ENCODE results near the gene MYL5.

The MYL5 gene, protein sequence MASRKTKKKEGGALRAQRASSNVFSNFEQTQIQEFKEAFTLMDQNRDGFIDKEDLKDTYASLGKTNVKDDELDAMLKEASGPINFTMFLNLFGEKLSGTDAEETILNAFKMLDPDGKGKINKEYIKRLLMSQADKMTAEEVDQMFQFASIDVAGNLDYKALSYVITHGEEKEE

DNA sequence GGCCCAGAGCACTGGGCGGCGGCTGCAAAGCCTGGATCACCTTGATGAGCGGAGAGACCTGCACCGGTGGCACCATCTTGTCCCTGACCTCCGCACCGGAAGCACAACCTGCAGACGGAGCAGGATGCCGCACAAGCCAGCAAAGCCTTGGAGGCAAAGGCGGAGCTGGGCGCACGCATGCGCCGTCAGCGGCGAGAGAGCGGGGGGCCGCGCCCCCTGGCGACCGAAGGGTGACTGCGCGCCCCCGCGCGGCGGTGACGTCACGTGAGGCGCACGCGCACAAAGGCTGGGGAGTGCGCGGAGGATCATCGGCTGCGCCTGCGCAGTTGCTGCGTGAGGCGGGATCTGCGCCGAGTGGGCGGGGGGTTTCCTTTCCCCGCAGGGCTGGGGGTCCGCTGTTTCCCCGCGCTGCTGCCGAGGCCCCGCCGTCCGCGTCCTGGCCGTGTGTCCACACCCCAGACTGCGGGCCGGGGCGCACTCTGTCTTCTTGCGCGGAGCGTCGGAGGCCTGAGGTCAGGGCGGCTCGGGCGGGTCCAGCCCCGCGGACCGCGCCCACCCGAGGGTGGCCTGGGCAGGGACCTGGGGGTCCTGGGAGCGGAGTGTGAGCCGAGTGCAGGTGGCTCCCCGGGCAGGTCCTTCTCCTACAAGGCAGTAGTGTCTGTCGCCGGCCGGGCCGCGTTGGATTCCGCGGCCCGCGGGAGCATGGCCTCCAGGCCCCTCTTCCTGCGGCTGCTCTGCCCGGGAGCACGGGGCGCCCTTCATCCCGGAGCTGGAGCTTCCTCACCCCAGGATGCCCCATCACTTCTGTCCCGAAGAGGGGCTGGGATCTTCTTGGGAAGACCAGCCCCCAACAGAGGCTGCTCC, at the start of gene MYL5, which contains the start of gene ATP5ME:
Gene MYL5 (plus strand): TSS at position 371 of the 864 bp plus-strand sequence. CDS start 3,485 bp downstream, outside the sequence.
Gene ATP5ME (minus strand): TSS at position 105 of the 864 bp plus-strand sequence. CDS start 29 bp downstream, at position 76.
- H3K4me1 ChIP-seq, result peaks cover 10% of the 10 kb centered on the region

DNA sequence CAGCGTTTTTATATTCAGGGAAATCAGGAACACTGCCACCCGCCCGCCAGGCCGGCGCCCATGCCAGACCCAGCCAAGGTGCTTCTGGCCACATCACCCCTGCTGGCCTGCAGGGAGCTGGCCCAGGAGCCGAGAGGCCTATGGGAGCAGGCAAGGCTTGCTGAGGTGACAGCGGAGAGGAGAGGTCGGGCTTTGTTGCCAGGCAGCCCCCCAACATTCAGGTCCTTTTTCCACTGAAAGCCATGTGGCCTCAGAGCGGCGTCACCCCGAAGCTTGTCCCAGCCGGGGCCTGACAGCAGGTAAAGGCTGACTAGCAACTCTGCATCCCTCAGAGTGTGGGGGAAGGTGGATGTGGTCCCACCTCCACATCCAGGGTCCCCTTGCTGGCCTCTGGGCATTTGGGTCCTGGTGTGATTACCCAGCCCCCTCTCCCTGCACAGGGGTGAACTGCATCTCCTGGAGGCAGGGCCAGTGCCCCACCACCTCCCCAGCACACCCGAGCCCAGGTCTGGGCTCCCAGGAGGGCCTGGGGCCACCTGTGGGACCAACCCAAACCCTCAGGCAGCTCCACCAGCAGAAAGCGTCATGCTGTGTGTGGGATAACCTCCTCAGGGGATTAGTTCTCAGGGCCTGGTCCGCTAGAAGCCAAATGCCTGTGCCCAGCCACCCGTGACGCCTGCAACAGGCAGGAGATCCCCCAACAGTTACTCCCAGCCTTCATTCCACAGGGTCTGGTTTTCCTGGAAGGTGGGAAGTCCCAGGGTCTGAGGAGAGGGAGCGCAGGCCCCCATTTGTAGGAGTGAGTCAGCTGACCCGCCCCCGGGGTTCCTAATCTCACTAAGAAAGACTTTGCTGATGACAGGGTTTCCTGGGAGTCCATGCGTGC, 49.4 kb upstream of the MYL5 start, which contains the start of gene PDE6B:
Gene PDE6B (plus strand): TSS at position 869 of the 886 bp plus-strand sequence. CDS start 54 bp downstream, outside the sequence.
- in situ Hi-C loops (cut with MboI; ENCODE audit: low sequenced_read_pairs), result no loop called here
- Histone ChIP-seq H3K4me1 (no peaks in the 10 kb centered on the region), H3K27me3 (ENCODE audit: low read depth) (no peaks in the 10 kb centered on the region), H3K4me3 (no peak within 1 kb of the TSS), H3K9me3 (no peaks in the 10 kb centered on the region), H3K36me3 (replicated peaks) (no peaks in the 10 kb centered on the region)
- no peak for DNase-seq (ENCODE audit: low spot score in 2 of 2)

More for the DNA sequence above, at the start of gene MYL5, which contains the start of gene ATP5ME:
- in situ Hi-C loops (cut with MboI; ENCODE audit: low sequenced_read_pairs), result no loop called here
- H3K36me3 ChIP-seq (replicated peaks), result peaks cover 34% of the 10 kb centered on the region
- no peaks in the 10 kb centered on the region for H3K9me3 ChIP-seq
- H3K4me3 ChIP-seq, result peak within 1 kb of the TSS; percentile 94
- no peaks in the 10 kb centered on the region for H3K27me3 ChIP-seq (ENCODE audit: low read depth)
- DNase-seq (ENCODE audit: low spot score in 2 of 2), result peak; percentile 92 to 97

DNA sequence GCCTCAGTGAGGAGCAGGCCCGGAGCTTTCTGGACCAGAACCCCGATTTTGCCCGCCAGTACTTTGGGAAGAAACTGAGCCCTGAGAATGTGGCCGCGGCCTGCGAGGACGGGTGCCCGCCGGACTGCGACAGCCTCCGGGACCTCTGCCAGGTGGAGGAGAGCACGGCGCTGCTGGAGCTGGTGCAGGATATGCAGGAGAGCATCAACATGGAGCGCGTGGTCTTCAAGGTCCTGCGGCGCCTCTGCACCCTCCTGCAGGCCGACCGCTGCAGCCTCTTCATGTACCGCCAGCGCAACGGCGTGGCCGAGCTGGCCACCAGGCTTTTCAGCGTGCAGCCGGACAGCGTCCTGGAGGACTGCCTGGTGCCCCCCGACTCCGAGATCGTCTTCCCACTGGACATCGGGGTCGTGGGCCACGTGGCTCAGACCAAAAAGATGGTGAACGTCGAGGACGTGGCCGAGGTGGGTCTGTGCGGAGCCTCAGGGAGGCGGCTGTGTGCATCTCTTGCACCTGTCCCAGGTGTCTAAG, 48.6 kb upstream of the MYL5 start:
- no peak for DNase-seq (ENCODE audit: low spot score in 2 of 2)
- Histone ChIP-seq H3K4me1 (no peaks in the 10 kb centered on the region), H3K36me3 (replicated peaks) (no peaks in the 10 kb centered on the region), H3K27me3 (ENCODE audit: low read depth) (no peaks in the 10 kb centered on the region), H3K9me3 (no peaks in the 10 kb centered on the region), H3K4me3 (no peak overlapping the region)
- in situ Hi-C loops (cut with MboI; ENCODE audit: low sequenced_read_pairs), result no loop called here

DNA sequence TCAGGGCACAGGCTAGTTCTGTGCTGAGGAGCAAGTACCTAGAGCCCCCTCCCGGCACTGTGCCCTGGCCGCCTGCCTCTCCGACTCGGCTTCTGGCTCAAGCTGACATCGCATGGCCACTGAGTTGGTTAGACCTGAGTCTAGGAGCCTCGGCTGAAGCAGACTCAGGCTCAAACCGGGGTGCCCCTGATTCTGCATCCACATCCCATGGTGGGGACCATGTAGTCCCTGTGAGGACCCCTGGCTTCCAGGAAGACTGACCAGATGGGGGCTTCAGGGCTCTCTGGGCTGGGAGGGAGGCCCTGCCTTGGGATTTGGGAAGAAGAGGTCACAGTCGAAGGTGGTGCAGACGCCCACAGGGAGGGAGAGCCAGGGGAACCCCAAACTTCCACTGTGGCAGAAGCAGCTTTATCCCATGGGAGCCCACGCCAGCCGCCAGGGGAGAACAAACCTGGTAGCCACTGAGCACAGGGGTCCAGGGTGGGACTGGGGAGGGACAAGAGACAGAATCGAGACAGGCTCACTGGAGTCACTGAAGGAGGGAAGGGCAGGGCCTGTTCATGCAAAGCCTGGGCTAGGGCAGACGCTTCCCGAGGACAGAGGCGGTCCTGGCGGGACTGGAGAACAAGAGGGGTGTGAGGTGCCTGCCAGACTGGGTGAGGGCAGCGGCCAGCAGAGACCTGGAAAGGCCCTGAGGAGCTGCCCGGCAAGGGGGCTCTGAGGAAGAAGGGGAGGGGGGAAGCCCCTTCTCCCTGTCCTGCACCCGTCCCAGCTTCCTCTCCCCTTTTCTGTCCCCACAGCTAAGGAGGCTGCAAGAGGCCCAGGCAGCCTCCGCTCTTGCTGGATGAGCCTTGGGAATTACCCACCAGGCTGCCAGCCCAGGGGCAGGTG, 47.9 kb upstream of the MYL5 start:
- in situ Hi-C loops (cut with MboI; ENCODE audit: low sequenced_read_pairs), result no loop called here
- Histone ChIP-seq H3K4me3 (no peak overlapping the region), H3K4me1 (no peaks in the 10 kb centered on the region), H3K27me3 (ENCODE audit: low read depth) (no peaks in the 10 kb centered on the region), H3K9me3 (no peaks in the 10 kb centered on the region), H3K36me3 (replicated peaks) (no peaks in the 10 kb centered on the region)
- DNase-seq (ENCODE audit: low spot score in 2 of 2), result no peak

DNA sequence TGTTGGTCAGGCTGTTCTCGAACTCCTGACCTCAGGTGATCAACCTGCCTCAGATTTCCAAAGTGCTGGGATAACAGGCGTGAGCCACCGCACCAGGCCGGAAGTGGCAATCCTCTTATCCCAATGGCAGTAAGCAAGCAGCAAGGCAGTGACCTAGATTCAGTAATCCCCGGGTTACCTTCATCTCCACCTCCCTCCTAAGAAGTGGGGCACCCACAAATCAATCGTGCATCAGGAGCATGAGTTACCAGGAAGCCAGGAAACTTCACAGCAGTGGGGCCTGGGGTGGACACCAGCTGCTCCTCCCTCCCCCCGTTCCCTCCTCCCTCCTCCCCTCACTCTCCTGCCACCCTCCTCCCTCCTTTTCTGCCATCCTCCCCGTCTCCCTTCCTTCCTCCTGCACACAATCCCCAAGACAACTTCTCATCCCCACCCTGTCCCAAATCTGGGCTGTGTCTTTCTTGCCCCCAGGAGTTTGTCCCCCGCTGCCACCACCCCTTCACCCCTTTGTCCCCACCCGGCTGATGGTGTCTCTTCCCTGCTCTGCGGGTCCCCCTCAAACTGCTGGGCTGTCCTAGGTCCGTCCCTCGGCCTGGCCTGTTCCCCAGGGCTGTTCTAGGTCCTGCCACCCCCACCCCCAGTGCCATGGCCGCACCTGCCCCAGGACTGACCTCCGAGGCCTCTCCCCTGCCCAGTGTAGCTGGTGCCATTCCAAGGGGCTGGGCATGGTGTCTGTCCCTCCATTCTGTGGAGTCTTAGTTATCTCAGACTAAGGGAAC, 46.8 kb upstream of the MYL5 start:
- Histone ChIP-seq H3K4me3 (no peak overlapping the region), H3K36me3 (replicated peaks) (no peaks in the 10 kb centered on the region), H3K27me3 (ENCODE audit: low read depth) (no peaks in the 10 kb centered on the region), H3K4me1 (no peaks in the 10 kb centered on the region), H3K9me3 (no peaks in the 10 kb centered on the region)
- DNase-seq (ENCODE audit: low spot score in 2 of 2), result no peak
- in situ Hi-C loops (cut with MboI; ENCODE audit: low sequenced_read_pairs), result no loop called here

DNA sequence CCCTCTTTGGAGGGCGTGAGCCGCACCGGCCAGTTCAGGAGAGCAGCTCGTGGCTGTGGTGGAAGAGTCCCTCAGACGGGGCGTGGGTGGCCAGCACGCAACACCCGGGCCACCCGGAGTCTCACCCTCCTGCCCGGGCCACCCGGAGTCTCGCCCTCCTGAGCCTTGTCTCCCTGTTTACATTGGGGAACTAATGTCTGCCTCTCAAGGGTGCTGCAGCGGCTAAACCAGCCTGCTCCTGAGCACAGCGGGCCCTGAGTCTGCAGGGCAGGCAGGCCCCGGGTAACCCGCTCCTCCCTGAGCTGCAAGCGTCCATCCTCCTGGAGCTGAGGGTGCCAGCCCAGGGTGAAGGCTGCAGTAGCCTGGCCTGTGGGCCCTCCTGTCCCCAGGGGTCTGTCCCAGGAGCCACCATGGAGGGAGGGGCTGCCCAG, 46.0 kb upstream of the MYL5 start:
- Histone ChIP-seq H3K27me3 (ENCODE audit: low read depth) (no peaks in the 10 kb centered on the region), H3K4me1 (no peaks in the 10 kb centered on the region), H3K4me3 (no peak overlapping the region), H3K36me3 (replicated peaks) (no peaks in the 10 kb centered on the region), H3K9me3 (no peaks in the 10 kb centered on the region)
- DNase-seq (ENCODE audit: low spot score in 2 of 2), result no peak
- in situ Hi-C loops (cut with MboI; ENCODE audit: low sequenced_read_pairs), result no loop called here

DNA sequence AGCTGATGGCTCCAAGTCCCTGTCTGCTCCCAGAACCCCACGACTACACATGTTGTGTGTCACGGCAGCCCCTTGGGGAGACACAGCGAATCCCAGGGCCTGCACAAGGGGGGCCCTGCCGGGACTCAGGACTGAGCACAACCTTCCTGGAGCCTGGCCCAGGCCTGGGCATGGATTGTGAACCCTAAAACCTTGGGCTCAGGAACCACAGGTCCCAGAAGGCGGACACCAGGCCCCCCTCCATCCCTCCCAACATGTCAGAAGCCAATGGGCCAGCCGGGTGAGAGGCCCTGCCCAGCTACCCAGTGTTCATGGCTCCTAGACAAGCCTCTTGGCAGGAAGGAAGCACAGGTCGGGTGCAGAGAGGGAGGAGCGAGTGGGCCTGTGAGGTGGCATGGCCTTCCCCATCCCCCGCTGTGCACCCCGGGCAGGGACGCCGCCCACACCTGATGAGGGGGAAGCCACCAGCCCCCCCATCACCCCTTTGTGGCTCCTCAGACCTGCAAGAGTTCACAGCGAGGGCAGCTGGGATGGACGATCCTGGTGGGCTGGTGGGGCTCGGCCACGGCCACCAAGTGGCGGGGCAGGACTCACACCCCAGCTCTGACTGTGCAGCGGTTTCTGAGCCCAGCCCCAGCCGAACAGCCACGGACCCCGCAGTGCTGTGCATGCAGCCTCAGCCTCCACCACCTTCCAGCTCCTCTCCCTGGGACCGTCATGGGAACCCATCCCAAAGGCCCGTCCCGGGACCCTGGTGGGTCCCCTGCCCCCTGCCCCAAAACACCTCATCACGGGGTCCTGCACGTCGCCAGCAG, 45.3 kb upstream of the MYL5 start:
- Histone ChIP-seq H3K9me3 (no peaks in the 10 kb centered on the region), H3K4me1 (no peaks in the 10 kb centered on the region), H3K36me3 (replicated peaks) (no peaks in the 10 kb centered on the region), H3K27me3 (ENCODE audit: low read depth) (no peaks in the 10 kb centered on the region), H3K4me3 (no peak overlapping the region)
- in situ Hi-C loops (cut with MboI; ENCODE audit: low sequenced_read_pairs), result no loop called here
- no peak for DNase-seq (ENCODE audit: low spot score in 2 of 2)

DNA sequence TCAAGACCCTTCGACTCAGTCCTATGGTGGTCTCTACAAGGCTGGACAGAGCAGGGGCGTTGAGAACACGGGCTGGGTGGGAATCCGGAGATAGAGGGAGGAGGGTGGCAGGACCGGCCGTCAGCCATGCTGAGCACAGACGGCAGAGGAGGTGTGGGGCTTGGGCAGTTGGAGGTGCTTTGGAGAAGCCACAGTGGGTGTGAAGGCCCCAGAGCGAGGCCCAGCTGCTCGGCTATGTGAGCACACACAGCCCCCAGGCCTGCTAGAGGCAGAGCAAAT, 44.8 kb upstream of the MYL5 start:
- H3K4me3 ChIP-seq, result no peak overlapping the region
- no peak for DNase-seq (ENCODE audit: low spot score in 2 of 2)
- no peaks in the 10 kb centered on the region for H3K4me1 ChIP-seq
- in situ Hi-C loops (cut with MboI; ENCODE audit: low sequenced_read_pairs), result no loop called here
- H3K9me3 ChIP-seq, result no peaks in the 10 kb centered on the region
- no peaks in the 10 kb centered on the region for H3K27me3 ChIP-seq (ENCODE audit: low read depth)
- no peaks in the 10 kb centered on the region for H3K36me3 ChIP-seq (replicated peaks)

DNA sequence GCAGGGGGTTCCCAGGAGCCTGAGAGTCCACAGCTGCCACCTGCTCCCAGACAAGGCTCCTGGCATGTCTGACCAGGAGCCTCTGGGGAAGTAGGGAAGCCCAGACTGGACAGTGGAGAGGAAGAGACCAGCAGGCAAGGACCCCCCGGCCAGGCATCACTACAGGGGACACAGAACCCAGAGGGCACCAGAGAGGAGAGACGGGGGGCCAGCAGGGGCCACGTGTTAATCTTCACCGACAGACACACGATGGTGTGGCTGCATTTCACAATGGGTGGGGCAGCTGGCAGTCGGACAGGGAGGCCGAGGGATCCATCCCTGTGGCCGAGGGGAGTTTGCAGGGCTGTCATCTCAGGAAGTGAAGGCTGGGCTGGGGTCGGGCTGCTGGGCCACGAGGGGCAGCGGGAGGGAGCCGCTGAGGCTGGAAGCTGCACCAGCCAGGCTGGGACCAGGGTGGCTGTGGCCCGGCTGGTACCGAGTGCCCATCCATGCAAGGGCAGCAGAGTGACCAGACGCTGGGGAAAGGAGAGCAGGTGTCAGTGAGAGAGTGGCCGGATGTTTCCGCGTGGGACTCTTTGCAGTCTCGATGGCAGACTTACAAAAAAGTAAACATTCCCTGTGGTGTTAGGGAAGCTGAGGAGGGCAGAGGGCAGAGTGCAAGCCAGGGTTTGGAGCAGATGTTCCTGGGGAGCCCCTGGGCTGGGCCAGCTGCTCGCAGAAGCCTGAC, 44.3 kb upstream of the MYL5 start:
- no peaks in the 10 kb centered on the region for H3K27me3 ChIP-seq (ENCODE audit: low read depth)
- no peaks in the 10 kb centered on the region for H3K4me1 ChIP-seq
- no peaks in the 10 kb centered on the region for H3K36me3 ChIP-seq (replicated peaks)
- DNase-seq (ENCODE audit: low spot score in 2 of 2), result no peak
- H3K9me3 ChIP-seq, result no peaks in the 10 kb centered on the region
- in situ Hi-C loops (cut with MboI; ENCODE audit: low sequenced_read_pairs), result no loop called here
- no peak overlapping the region for H3K4me3 ChIP-seq

DNA sequence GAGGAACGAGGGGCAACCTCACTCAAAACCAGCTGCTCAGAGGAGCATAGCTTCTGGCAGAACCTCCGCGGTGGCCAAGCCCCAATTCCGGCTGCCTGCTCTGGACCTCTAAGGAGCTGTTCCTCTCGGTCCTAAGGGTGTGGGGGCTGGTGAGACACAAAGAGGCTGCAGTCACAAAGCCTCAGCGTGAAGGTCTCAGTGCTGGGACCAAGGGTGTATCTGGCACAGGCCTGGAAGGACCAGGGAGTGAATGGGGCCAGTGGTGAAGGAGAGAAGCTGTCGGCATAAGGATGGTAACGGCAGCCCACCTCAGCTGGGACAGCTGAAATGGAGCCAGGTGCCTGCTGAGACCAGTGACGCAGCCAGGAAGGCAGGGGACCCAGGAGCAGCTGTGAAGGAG, 43.7 kb upstream of the MYL5 start:
- no peaks in the 10 kb centered on the region for H3K9me3 ChIP-seq
- no peak overlapping the region for H3K4me3 ChIP-seq
- H3K4me1 ChIP-seq, result no peaks in the 10 kb centered on the region
- no peak for DNase-seq (ENCODE audit: low spot score in 2 of 2)
- in situ Hi-C loops (cut with MboI; ENCODE audit: low sequenced_read_pairs), result no loop called here
- H3K36me3 ChIP-seq (replicated peaks), result no peaks in the 10 kb centered on the region
- no peaks in the 10 kb centered on the region for H3K27me3 ChIP-seq (ENCODE audit: low read depth)

DNA sequence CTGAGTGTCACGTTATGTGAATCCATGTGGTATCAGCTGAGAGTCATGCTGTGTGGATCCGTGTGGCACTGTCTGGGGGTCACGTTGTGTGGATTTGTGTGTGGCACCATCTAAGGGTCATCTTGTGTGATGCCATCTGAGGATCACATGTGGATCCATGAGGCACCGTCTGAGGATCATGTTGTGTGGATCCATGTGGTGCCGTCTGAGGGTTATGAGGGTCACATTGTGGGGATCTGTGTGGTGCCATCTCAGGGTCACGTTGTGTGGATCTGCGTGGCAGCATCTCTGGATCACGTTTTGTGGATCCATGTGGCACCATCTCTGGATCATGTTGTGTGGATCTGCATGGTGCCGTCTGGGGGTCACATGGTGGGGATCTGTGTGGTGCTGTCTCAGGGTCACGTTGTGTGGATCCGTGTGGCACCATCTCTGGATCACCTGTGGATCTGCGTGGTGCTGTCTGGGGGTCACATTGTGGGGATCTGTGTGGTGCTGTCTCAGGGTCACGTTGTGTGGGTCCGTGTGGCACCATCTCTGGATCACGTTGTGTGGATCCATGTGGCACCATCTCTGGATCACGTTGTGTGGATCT, 42.0 kb upstream of the MYL5 start:
- no peaks in the 10 kb centered on the region for H3K9me3 ChIP-seq
- no peak for DNase-seq (ENCODE audit: low spot score in 2 of 2)
- H3K36me3 ChIP-seq (replicated peaks), result no peaks in the 10 kb centered on the region
- no peaks in the 10 kb centered on the region for H3K27me3 ChIP-seq (ENCODE audit: low read depth)
- H3K4me1 ChIP-seq, result no peaks in the 10 kb centered on the region
- no peak overlapping the region for H3K4me3 ChIP-seq
- in situ Hi-C loops (cut with MboI; ENCODE audit: low sequenced_read_pairs), result no loop called here

All from HAP-1 (cell line).